HG02970 (cell line): ENCODE results near the gene C14orf93.

ENCODE experiments used
- ATAC-seq: cut with Tn5 transposase; IDR thresholded peaks from one replicate; pipeline ENCODE4 v1.9.1; 2021; ENCODE audit warnings: mild to moderate bottlenecking, moderate library complexity, moderate number of reproducible peaks; ENCODE audit not compliant: unreplicated experiment, low FRiP score

C14orf93 gene

DNA sequence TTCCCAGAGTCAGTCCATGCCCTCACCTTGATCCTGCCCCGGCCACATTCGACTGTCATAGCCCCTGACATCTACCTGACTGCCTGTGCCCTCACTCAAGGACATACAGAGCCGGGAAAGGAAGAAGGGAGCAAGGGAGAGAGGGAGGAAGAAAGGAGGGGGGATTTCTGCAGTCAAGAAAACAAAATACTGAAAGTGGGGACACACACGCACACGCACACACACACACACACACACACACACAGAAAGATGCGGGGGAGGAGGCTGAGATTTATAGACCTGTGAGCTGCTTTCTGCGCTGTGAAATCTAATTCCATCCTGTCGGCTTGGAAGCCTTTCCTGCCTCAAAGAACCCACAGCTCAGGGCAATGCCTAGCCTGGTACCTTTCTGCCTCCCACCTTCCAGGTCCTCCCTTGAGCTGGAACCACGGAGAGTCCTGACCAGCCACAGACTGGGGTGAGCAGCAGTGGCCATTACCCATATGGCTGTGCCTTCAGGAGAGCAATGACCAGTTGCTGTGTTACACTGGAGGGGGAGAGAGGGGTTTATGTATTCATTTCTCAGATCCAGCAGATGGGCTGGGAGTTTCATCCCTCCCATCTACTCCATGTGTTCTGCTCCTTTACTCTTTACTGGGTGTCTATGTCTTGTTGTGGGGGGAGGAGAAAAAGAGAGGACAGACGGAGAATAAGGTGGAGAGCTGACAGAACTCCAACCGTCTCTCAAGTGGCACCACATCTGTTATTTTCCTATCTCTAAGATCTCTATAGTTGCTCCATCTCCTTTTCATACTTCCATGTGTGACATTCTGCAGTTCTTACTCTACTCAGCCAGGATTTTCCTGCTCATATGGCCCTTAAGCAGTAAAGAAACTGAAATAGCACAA, 12.9 kb downstream of the C14orf93 start:
- no peak for ATAC-seq

DNA sequence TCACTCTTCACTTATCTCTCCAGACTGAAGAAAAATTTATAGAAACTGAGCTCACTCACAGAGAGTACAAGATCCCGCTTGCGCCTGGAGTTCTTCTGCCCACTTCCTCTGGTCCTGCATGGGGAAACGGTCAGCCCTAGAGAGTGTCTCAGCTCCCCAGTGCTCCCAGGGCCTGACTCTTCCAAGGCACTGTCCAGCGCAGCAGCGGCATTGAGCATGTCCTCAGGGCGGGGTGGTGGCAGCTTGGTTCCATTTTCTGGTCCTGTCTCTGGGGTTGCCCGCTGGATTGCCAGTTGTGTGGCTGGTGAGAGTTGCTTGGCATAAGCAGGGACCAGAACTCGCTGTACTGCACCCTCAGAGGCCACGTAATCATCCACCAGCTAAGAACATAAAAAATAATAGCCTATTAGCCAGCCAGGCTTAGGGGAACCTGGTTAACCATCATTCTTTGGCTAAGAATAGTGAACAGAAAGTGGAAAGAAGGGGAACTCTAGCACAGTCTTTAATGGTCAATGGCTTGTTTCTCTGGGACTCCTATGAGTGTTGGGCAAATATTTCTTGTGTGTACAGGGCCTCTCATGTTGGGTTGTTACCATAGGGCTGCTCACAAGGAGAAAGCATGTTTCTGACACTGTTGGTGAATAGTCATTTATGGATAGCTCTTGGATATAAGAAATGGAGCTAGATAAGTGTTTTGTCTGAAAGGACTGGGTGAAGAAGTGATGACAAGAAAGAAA, 13.9 kb downstream of the C14orf93 start:
- no peak for ATAC-seq

GRCh38 chr14:22994762-22995275, 15.1 kb downstream of the C14orf93 start:
- no peak for ATAC-seq

DNA sequence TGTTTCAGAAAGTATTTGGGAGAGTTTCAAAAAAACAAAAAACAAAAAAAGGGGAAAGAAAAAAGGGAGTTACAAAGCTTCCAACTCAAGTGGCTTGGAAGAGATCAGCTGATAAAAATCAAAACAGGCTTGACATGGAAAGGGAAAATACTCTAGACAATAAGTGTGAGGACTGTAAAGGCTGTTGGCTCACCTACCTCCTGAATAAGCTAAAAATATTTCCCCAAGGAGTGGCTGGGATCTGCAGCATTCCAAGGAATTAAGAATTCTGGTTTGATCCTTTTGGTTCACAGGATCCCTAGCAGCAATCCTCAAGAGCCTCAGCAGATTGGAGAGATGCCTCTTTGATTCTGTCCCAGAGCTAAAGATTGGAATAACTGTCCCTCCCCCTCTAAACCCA, 16.4 kb downstream of the C14orf93 start:
- no peak for ATAC-seq

DNA sequence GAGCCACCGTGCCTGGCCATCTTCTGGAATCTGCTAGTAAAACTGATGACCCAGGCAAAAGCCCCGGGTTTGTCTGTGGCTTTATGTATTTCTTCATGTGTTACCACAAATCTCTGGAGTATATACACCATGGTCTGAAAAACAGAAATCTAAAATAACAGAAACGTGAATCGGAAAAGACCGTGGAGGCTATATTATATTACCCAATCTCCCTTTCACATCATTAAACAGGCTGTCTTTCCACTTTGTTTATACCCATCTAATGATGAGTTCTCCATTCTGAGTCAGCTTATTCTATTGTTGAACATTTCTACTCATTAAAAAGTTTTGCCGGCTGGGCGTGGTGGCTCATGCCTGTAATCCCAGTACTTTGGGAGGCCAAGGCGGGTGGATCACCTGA, 18.1 kb downstream of the C14orf93 start:
- no peak for ATAC-seq

GRCh38 chr14:22987291-22987690, 22.7 kb downstream of the C14orf93 start:
- ATAC-seq, result no peak

DNA sequence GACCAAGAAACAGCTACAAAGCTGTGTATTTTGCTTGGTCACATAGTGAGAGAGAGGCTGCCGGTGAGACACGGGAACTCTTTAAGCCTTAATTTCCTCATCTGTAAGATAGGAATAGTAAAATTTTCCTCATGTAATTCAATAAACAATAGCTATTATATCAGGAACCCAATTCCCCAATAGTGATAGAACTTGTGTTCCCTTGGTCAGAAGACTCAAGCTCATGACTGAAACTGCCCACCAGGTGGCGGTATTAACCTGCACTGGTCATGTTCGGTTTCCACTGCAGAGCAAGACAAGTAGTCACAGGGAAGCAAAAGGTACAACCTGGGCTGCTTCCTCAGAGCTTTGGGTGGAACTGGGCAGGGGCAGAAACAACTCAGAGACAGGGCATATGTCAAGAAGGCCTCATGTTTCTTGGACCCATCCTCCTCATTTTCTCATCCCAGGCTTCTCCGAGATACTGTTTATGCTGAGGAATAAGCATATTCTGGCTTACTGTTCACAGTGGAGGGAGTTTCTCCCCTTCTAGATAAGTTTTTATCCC, 23.4 kb downstream of the C14orf93 start:
- ATAC-seq, result no peak

DNA sequence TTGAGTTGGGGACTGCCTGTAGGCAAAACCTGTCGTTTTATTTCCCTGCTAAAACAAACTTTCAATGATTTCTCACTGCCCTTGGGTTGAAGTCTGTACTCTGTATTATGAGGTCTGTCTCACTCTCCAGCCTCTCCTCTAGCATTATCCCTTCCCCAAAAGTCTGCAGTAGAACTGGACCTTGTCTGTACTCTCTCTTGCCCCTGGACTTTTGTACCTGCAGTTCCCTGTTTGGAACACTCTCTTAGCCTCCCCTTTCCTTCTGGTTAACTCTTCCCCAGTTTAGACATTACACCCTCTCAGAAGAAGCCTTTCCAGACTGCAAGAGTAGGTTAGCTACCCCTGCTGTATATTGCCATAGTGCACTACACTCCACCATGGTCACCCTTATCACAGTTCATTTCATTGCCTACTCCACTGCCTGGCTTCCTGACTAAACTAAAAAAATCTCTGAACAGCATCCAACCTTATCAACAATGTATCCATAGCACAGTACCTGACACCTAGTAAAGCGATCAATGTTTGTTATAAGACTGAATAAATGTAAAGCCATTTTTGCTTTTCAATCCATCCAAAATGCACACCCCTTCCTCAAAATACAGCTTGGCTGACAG, 23.9 kb downstream of the C14orf93 start:
- ATAC-seq, result no peak

DNA sequence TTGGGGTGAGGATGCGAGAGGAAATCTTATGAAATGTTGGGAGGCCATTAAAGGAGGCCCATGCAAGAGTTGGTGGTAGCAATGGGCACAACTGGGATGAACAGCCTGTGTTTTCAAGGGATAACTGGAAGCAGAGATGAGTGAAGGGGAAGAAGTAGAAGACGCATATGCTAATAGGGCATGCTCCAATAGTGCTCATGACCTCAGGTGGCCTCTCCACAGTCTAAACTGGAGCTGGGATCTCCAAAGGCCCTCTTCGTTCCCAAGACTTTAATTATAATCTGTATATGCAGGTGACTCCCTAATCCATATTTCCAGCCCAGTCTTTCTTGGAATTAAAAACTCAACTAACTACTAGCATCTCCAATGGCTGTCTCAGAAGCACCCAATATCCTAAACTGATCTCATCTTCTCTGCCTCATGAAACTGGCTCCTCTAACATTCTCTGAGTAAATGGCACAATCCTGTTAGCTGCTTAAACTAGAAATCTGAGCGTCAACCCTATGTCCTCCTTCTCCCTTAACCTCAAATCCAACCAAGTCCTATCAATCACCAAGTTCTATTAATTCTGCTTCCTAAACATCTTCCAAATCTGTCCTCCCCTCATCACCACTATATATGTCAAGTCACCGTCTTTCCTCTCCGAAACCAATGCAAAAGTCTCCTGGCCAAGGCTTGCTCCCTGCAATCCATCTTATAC, 24.8 kb downstream of the C14orf93 start:
- ATAC-seq, result no peak

GRCh38 chr14:22982477-22983245, 27.3 kb downstream of the C14orf93 start, which contains the start of gene AJUBA:
Gene AJUBA (minus strand): TSS chr14:22982551. CDS start chr14:22982266, 285 bp downstream.
- ATAC-seq, result no peak

DNA sequence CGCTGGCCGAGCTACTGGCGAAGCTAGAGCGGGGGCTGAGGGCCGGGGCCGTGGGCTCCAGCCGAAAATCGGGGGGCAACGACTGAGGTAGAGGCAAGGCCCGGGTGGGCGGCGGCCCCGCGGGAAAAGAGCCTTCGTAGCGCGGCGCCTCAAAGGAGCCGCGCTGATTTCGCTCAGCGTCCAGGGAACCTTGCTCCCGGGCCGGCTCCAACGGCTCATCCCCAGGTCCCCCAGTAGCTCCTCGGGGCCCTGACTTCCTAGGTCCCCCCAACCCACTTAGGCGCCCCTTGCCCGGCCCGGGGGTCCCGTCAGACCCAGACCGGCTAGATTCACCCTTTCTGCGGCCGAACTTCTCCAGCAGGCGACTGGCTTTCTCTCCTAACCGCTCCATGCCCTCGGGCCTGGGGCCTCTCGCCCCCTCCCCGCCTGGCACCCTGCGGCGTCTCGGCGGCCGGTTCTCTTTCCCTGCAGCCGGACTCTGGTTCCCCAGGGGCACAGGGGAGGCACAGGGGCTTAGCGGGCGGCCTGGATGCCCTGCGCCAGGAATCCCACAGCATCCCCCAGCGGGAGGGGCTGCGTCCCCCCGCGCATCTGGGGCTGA, 28.0 kb downstream of the C14orf93 start:
- ATAC-seq, result no peak

- ATAC-seq, result no peak
Observed at GRCh38 chr14:22981090-22981875, 28.7 kb downstream of the C14orf93 start.

GRCh38 chr14:22980672-22981089, 29.3 kb downstream of the C14orf93 start:
- no peak for ATAC-seq

DNA sequence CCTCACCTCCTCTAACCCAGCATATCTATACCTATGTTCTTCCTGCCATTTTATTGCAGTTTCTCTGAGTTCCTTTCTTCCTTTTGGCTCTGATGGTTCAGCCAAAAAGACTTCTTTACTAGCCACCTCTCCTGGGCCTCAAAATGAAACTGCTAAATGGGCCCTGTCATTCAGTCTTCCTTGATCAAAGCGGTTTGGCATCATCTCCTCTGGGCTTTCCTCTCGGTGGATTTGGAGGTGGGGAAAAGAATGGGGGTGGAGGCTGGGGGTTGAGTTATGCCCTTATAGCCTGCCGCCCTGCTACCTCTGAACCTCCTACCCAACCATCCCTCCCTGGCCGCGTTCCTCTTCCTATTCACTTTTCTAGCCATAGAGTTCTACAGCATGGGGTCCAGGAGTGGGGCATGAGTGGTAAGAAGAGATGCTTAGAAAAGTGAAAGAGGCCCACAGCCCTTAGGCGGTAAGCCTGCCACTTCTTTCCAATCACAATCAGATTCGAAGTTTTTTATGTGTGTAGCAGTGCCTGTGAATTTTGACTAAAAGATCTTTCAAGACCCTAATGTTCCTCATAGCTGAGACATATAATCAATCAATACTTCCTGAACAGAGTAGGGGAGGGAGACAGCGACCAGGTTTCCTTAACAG, 30.1 kb downstream of the C14orf93 start:
- ATAC-seq, result no peak

DNA sequence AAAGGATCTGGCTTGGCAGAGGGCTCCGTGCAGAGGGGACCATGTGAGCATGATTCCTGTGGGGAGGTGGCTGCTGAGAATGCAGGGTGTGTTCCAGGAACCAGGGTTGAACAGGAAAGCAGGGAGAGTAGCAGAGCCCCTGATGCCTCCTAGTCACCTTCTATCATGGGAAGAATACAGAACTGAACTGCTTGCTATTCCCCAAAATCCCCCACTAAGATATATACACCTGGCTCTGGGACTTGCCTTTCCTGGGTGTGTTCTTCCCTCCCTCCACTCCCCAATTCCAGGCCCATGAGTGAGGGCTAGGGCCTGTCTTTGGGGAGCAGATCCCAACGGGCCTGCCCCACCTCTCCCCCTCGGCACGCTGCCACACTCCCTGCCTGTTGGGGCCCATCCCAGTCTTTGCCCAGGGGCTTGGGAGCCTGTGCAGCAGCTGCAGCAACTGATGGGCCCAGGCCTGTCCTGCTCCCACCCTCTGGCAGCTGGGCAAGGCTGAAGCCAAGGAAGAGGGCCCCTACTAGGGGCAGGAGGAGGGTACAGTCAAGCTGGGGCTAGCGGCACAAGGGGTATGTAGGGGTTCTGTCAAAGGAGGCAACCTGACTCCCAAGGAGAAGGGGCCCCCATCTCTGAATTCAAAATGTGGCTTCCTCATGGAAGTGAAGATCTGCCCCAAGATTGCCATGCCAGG, 30.8 kb downstream of the C14orf93 start:
- no peak for ATAC-seq

GRCh38 chr14:22978487-22978837, 31.5 kb downstream of the C14orf93 start:
- ATAC-seq, result no peak
